ENCODE results near the gene CAMKMT. TPM values are rescaled to one million over a fixed set of nuclear protein-coding genes. Genes with fewer than 3 reads are reported as not detected.

Gene CAMKMT
- total RNA-seq, 1 donor from 2014 or later: 10.0 TPM

- DNase-seq (ENCODE audit: low read depth): no peak
Observed at GRCh38 chr2:44772131-44772530, 410.4 kb downstream of the CAMKMT start.

GRCh38 chr2:44772669-44773378, 411.1 kb downstream of the CAMKMT start:
- DNase-seq (ENCODE audit: low read depth): no peak

- DNase-seq (ENCODE audit: low read depth): peak; percentile 18
Observed at GRCh38 chr2:44774826-44775492, 413.2 kb downstream of the CAMKMT start.

GRCh38 chr2:44777036-44777435, 415.3 kb downstream of the CAMKMT start:
- DNase-seq (ENCODE audit: low read depth): no peak

- DNase-seq (ENCODE audit: low read depth): no peak
Observed at GRCh38 chr2:44777537-44777936, 415.8 kb downstream of the CAMKMT start.

GRCh38 chr2:44778221-44778654, 416.5 kb downstream of the CAMKMT start:
- DNase-seq (ENCODE audit: low read depth): no peak

GRCh38 chr2:44778671-44779476, 417.1 kb downstream of the CAMKMT start:
- no peak for DNase-seq (ENCODE audit: low read depth)

- DNase-seq (ENCODE audit: low read depth): no peak
Observed at GRCh38 chr2:44779793-44780192, 418.0 kb downstream of the CAMKMT start.

- DNase-seq (ENCODE audit: low read depth): no peak
Observed at GRCh38 chr2:44780406-44780805, 418.7 kb downstream of the CAMKMT start.

GRCh38 chr2:44785433-44785832, 423.7 kb downstream of the CAMKMT start:
- DNase-seq (ENCODE audit: low read depth): no peak

- peak; percentile 43 for DNase-seq (ENCODE audit: low read depth)
Observed at GRCh38 chr2:44786045-44786816, 424.5 kb downstream of the CAMKMT start.

GRCh38 chr2:44786817-44787214, 425.1 kb downstream of the CAMKMT start:
- no peak for DNase-seq (ENCODE audit: low read depth)

GRCh38 chr2:44787663-44788062, 425.9 kb downstream of the CAMKMT start:
- no peak for DNase-seq (ENCODE audit: low read depth)

GRCh38 chr2:44789446-44789845, 427.7 kb downstream of the CAMKMT start:
- DNase-seq (ENCODE audit: low read depth): no peak

GRCh38 chr2:44789971-44790721, 428.4 kb downstream of the CAMKMT start:
- DNase-seq (ENCODE audit: low read depth): no peak

GRCh38 chr2:44793322-44793870, 431.6 kb downstream of the CAMKMT start:
- DNase-seq (ENCODE audit: low read depth): peak; percentile 50

GRCh38 chr2:44796771-44797170, 435.0 kb downstream of the CAMKMT start:
- no peak for DNase-seq (ENCODE audit: low read depth)

GRCh38 chr2:44798139-44798659, 436.5 kb downstream of the CAMKMT start:
- no peak for DNase-seq (ENCODE audit: low read depth)

GRCh38 chr2:44799105-44799504, 437.4 kb downstream of the CAMKMT start:
- DNase-seq (ENCODE audit: low read depth): no peak

GRCh38 chr2:44799754-44800153, 438.0 kb downstream of the CAMKMT start:
- no peak for DNase-seq (ENCODE audit: low read depth)

Data from renal cortical epithelial cell (primary cell).